GM12872 (cell line): ENCODE data around the gene GGCX.
A peak's percentile ranks its signal among the peaks of the same experiment; 100 is the strongest.

Experiments used
- CTCF ChIP-seq: IDR thresholded peaks from 3 replicates; pipeline ENCODE4 v1.5.1; 2011; ENCODE audit warnings: low read depth, mild to moderate bottlenecking, low read length, moderate library complexity; ENCODE audit not compliant: insufficient read depth

The GGCX gene

GRCh38 chr2:85561280-85562212, at the start of gene GGCX:
Gene GGCX, minus strand, starts transcription at chr2:85561493. Its CDS starts 65 bp downstream, at chr2:85561428.
- TF ChIP-seq CTCF, result no peak

GRCh38 chr2:85607268-85608215, 46.2 kb upstream of the GGCX start:
- TF ChIP-seq CTCF, result no peak

GRCh38 chr2:85606116-85606455, 44.8 kb upstream of the GGCX start:
- TF ChIP-seq CTCF, result no peak

- no peak for TF ChIP-seq CTCF
Observed at GRCh38 chr2:85605406-85606115, 44.3 kb upstream of the GGCX start.

GRCh38 chr2:85604568-85605339, 43.5 kb upstream of the GGCX start:
- no peak for TF ChIP-seq CTCF

GRCh38 chr2:85602476-85603234, 41.4 kb upstream of the GGCX start, which contains the start of gene TMEM150A:
Gene TMEM150A, minus strand, starts transcription at chr2:85602698. Its CDS starts 750 bp downstream, at chr2:85601948.
- peak; percentile 21; the same call in 1 of the 3 replicates for TF ChIP-seq CTCF
